H9 (cell line): ENCODE measurements around the gene RILPL2. TPM values are rescaled to one million over a fixed set of nuclear protein-coding genes. Genes with fewer than 3 reads are reported as not detected.

ENCODE experiments used
- DNase-seq: peaks from one replicate; pipeline ENCODE4 v3.0.0-alpha.2; 2017
- H2AFZ ChIP-seq: one replicate; pipeline ENCODE4 v1.6.1; 2013; ENCODE audit warnings: mild to moderate bottlenecking, low read length, control low read depth, moderate library complexity
- H2AK5ac ChIP-seq: 2 replicates; pipeline ENCODE4 v1.6.1; 2013; ENCODE audit warnings: low read length, control low read depth, mixed read lengths; ENCODE audit not compliant: insufficient read length
- H2BK120ac ChIP-seq: one replicate; pipeline ENCODE4 v1.6.1; 2013; ENCODE audit warnings: low read depth, mild to moderate bottlenecking, low read length, control low read depth, inconsistent platforms; ENCODE audit not compliant: poor library complexity, severe bottlenecking
- H2BK12ac ChIP-seq: 2 replicates; pipeline ENCODE4 v1.6.1; 2013; ENCODE audit warnings: low read length, control low read depth, mixed read lengths, low read depth; ENCODE audit not compliant: insufficient read length
- H2BK15ac ChIP-seq: 2 replicates; pipeline ENCODE4 v1.6.1; 2013; ENCODE audit warnings: low read depth, low read length, control low read depth
- H2BK20ac ChIP-seq: one replicate; pipeline ENCODE4 v1.6.1; 2013; ENCODE audit warnings: low read depth, mild to moderate bottlenecking, low read length, control low read depth, inconsistent platforms; ENCODE audit not compliant: poor library complexity, severe bottlenecking
- H2BK5ac ChIP-seq: 2 replicates; pipeline ENCODE4 v1.6.1; 2013; ENCODE audit warnings: low read length, control low read depth, mixed read lengths; ENCODE audit not compliant: insufficient read length
- H3K14ac ChIP-seq: 2 replicates; pipeline ENCODE4 v1.6.1; 2013; ENCODE audit warnings: low read length, control low read depth; ENCODE audit not compliant: insufficient read depth
- H3K18ac ChIP-seq: 2 replicates; pipeline ENCODE4 v1.6.1; 2013; ENCODE audit warnings: low read depth, mild to moderate bottlenecking, mixed read lengths, low read length, control low read depth; ENCODE audit not compliant: insufficient read length
- H3K23ac ChIP-seq: 2 replicates; pipeline ENCODE4 v1.6.1; 2013; ENCODE audit warnings: low read length, control low read depth, mixed read lengths, low read depth; ENCODE audit not compliant: insufficient read length
- H3K23me2 ChIP-seq: 2 replicates; pipeline ENCODE4 v1.6.1; 2013; ENCODE audit warnings: low read depth, mild to moderate bottlenecking, mixed read lengths, low read length, control low read depth; ENCODE audit not compliant: insufficient read length, poor library complexity, severe bottlenecking
- H3K27ac ChIP-seq: 2 replicates; pipeline ENCODE4 v1.5.1; 2013; ENCODE audit warnings: low read length, control low read depth, mixed read lengths, low read depth; ENCODE audit not compliant: insufficient read length
- H3K27me3 ChIP-seq: 2 replicates; pipeline ENCODE4 v1.6.1; 2013; ENCODE audit warnings: low read length, control low read depth, inconsistent platforms; ENCODE audit not compliant: insufficient read depth
- H3K4ac ChIP-seq: 2 replicates; pipeline ENCODE4 v1.6.1; 2013; ENCODE audit warnings: low read depth, mild to moderate bottlenecking, control low read depth, inconsistent platforms, low read length, moderate library complexity
- H3K4me1 ChIP-seq: 2 replicates; pipeline ENCODE4 v1.6.1; 2013; ENCODE audit warnings: low read length, control low read depth, inconsistent platforms; ENCODE audit not compliant: insufficient read depth
- H3K4me2 ChIP-seq: 2 replicates; pipeline ENCODE4 v1.6.1; 2013; ENCODE audit warnings: low read length, control low read depth, mixed read lengths; ENCODE audit not compliant: insufficient read length, insufficient read depth
- H3K56ac ChIP-seq: 2 replicates; pipeline ENCODE4 v1.6.1; 2013; ENCODE audit warnings: low read depth, mild to moderate bottlenecking, mixed read lengths, low read length, control low read depth; ENCODE audit not compliant: insufficient read length
- H3K79me1 ChIP-seq: 2 replicates; pipeline ENCODE4 v1.6.1; 2013; ENCODE audit warnings: low read depth, mild to moderate bottlenecking, moderate library complexity, low read length, control low read depth, inconsistent platforms; ENCODE audit not compliant: insufficient read depth, poor library complexity, severe bottlenecking
- H3K79me2 ChIP-seq: 2 replicates; pipeline ENCODE4 v1.6.1; 2013; ENCODE audit warnings: low read length, control low read depth, inconsistent platforms; ENCODE audit not compliant: insufficient read depth
- H3K9ac ChIP-seq: 2 replicates; pipeline ENCODE4 v1.6.1; 2013; ENCODE audit warnings: low read length, control low read depth, mixed read lengths; ENCODE audit not compliant: insufficient read length; ENCODE audit errors: extremely low read depth
- H3K9me3 ChIP-seq: one replicate; pipeline ENCODE4 v1.6.1; 2013; ENCODE audit warnings: low read depth, low read length, inconsistent platforms; ENCODE audit not compliant: control insufficient read depth
- H3T11ph ChIP-seq: one replicate; pipeline ENCODE4 v1.6.1; 2013; ENCODE audit warnings: mild to moderate bottlenecking, low read length, control low read depth, inconsistent platforms
- H4K20me1 ChIP-seq: one replicate; pipeline ENCODE4 v1.6.1; 2013; ENCODE audit not compliant: control insufficient read depth, insufficient read length, insufficient read depth
- H4K5ac ChIP-seq: 2 replicates; pipeline ENCODE4 v1.6.1; 2013; ENCODE audit warnings: low read depth, mild to moderate bottlenecking, mixed read lengths, low read length, control low read depth; ENCODE audit not compliant: insufficient read length
- H4K8ac ChIP-seq: replicated peaks from 2 replicates; pipeline ENCODE4 v1.6.1; 2013; ENCODE audit warnings: low read length, control low read depth, mixed read lengths, low read depth; ENCODE audit not compliant: insufficient read length
- H4K91ac ChIP-seq: 2 replicates; pipeline ENCODE4 v1.6.1; 2013; ENCODE audit warnings: low read depth, mild to moderate bottlenecking, moderate library complexity, mixed read lengths, low read length, control low read depth; ENCODE audit not compliant: insufficient read length
- H3K27ac Mint-ChIP-seq, 3 experiments: 2 replicates in 2 of 3; 3 replicates in 1 of 3; pipeline ENCODE4 v1.8.0; 2020 to 2021; ENCODE audit warnings: mixed read lengths in 3 of 3, mild to moderate bottlenecking in 1 of 3, moderate library complexity in 1 of 3
- H3K27me3 Mint-ChIP-seq: 2 replicates; pipeline ENCODE4 v1.8.0; 2021; ENCODE audit warnings: low read depth, mild to moderate bottlenecking, moderate library complexity, mixed read lengths
- H3K36me3 Mint-ChIP-seq, 3 experiments: 2 replicates in 2 of 3; 3 replicates in 1 of 3; pipeline ENCODE4 v1.8.0; 2020 to 2021; ENCODE audit warnings: low read depth in 3 of 3, mixed read lengths in 3 of 3; ENCODE audit not compliant: insufficient read depth in 1 of 3
- H3K4me1 Mint-ChIP-seq, 2 experiments: 2 replicates each; pipeline ENCODE4 v1.8.0; 2020; ENCODE audit warnings: mixed read lengths in 2 of 2
- H3K4me3 Mint-ChIP-seq, 2 experiments: 2 replicates in 1 of 2; 3 replicates in 1 of 2; pipeline ENCODE4 v1.8.0; 2020 to 2021; ENCODE audit warnings: mild to moderate bottlenecking in 2 of 2, mixed read lengths in 2 of 2, moderate library complexity in 1 of 2
- H3K9me3 Mint-ChIP-seq, 2 experiments: 2 replicates in 1 of 2; 3 replicates in 1 of 2; pipeline ENCODE4 v1.8.0; 2020; ENCODE audit warnings: mild to moderate bottlenecking in 2 of 2, mixed read lengths in 2 of 2, moderate library complexity in 1 of 2
- WGBS: extraction: QIAGEN DNeasy Blood & Tissue Kit; methylation state at CpG from one replicate; pipeline ENCODE4 v1.1.7; 2013; ENCODE audit warnings: missing lambda C conversion rate, low lambda C conversion rate, mixed read lengths; ENCODE audit not compliant: insufficient read length; ENCODE audit errors: extremely low coverage; 5-methylcytosine and 5-hydroxymethylcytosine counted together
- total RNA-seq: library from RNA; stranded (reverse); gene quantifications from 2 replicates; pipeline ENCODE4 v1.2.1, GENCODE V29; 2021
- TF ChIP-seq, protein P1 (sequence below): fragments of 200-600 bp; sonication (generic); conservative IDR thresholded peaks from 3 replicates; pipeline ENCODE4 v1.8.0; 2021; ENCODE audit warnings: antibody characterized with exemption, mild to moderate bottlenecking

The RILPL2 gene
- total RNA-seq, 1 experiment from 2014 or later, result 1.4 TPM

DNA sequence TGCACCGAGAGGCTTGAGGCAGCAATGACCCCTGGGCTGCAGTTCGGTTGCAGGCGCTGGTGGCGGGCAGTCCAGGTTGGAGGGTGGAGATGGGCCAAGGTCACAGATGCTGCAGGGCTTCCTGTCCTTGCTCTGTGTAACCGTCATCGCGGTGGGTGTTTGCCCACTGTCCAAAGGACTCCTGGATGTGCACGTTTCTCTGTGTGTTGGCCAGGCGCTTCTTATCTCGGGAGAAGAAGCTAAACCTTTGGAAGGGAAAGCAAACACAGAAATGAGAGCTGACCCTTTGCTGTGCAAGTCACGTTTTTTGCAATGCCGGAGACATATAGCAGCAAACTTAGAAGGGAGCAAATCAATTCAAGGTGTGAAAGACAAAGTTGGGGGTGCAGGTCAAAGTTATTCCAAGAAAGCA, 36.0 kb upstream of the RILPL2 start:
- no peaks in the 10 kb centered on the region for H3K27me3 ChIP-seq
- no peak overlapping the region for H3K56ac ChIP-seq
- no peak overlapping the region for H3K4me2 ChIP-seq
- no peak overlapping the region for H2BK15ac ChIP-seq
- H4K20me1 ChIP-seq, result no peaks in the 10 kb centered on the region
- no peaks in the 10 kb centered on the region for H3K9me3 ChIP-seq
- no peak overlapping the region for H3K9ac ChIP-seq
- H3K79me1 ChIP-seq, result no peaks in the 10 kb centered on the region
- no peaks in the 10 kb centered on the region for H3K4me1 ChIP-seq
- H2BK120ac ChIP-seq, result no peak overlapping the region
- no peak overlapping the region for H4K8ac ChIP-seq
- no peak overlapping the region for H3K4me3 Mint-ChIP-seq
- H4K91ac ChIP-seq, result no peak overlapping the region
- no peaks in the 10 kb centered on the region for H3K23me2 ChIP-seq
- H3K27ac ChIP-seq, result no peak overlapping the region
- no peak overlapping the region for H2BK20ac ChIP-seq
- no peak overlapping the region for H3K18ac ChIP-seq
- no peak overlapping the region for H2BK5ac ChIP-seq
- no peak overlapping the region for H2AFZ ChIP-seq
- H3K27me3 Mint-ChIP-seq, result no peaks in the 10 kb centered on the region
- peaks cover 2 to 21% (median 21%) of the 10 kb centered on the region in 3 experiments; a peak in 5 of 7 replicates for H3K36me3 Mint-ChIP-seq
- no peak overlapping the region for H2BK12ac ChIP-seq
- no peak overlapping the region; a peak in 1 of 7 replicates for H3K27ac Mint-ChIP-seq
- DNase-seq, result no peak
- no peaks in the 10 kb centered on the region for H3K9me3 Mint-ChIP-seq
- WGBS, result no CpG with 5 or more reads among the region's 12 CpGs
- TF ChIP-seq, protein P1, sequence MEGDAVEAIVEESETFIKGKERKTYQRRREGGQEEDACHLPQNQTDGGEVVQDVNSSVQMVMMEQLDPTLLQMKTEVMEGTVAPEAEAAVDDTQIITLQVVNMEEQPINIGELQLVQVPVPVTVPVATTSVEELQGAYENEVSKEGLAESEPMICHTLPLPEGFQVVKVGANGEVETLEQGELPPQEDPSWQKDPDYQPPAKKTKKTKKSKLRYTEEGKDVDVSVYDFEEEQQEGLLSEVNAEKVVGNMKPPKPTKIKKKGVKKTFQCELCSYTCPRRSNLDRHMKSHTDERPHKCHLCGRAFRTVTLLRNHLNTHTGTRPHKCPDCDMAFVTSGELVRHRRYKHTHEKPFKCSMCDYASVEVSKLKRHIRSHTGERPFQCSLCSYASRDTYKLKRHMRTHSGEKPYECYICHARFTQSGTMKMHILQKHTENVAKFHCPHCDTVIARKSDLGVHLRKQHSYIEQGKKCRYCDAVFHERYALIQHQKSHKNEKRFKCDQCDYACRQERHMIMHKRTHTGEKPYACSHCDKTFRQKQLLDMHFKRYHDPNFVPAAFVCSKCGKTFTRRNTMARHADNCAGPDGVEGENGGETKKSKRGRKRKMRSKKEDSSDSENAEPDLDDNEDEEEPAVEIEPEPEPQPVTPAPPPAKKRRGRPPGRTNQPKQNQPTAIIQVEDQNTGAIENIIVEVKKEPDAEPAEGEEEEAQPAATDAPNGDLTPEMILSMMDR, result no peak
- H3K4me1 Mint-ChIP-seq, result no peaks in the 10 kb centered on the region
- no peak overlapping the region for H3K23ac ChIP-seq
- H4K5ac ChIP-seq, result no peak overlapping the region
- H3T11ph ChIP-seq, result no peak overlapping the region
- H2AK5ac ChIP-seq, result no peak overlapping the region
- H3K79me2 ChIP-seq, result no peaks in the 10 kb centered on the region
- H3K4ac ChIP-seq, result no peak overlapping the region
- no peak overlapping the region for H3K14ac ChIP-seq
